ENCODE results near the gene DACH1. TPM values are rescaled to one million over a fixed set of nuclear protein-coding genes. Genes with fewer than 3 reads are reported as not detected.

The DACH1 gene
- total and polyA plus RNA-seq, 2 of the 13 experiments (the other 11 are each of a cell fraction or from before 2014, with no cell fraction given) = not detected

GRCh38 chr13:71491010-71491409 is 376.0 kb downstream of the DACH1 start (continued):
- no peak for TF ChIP-seq GLI4 (CRISPR knock-in tag; IDR thresholded peaks at IDR 0.05; ENCODE audit: borderline replicate concordance)

- in situ Hi-C loops (cut with HindIII; ENCODE audit: extremely low pct_ligation_motif_present, low pct_unique_long_range_greater_than_20kb) (no loop called here), intact Hi-C loops (cut with micrococcal nuclease; ENCODE audit: unreplicated experiment) (no loop called here)
- Histone ChIP-seq H3K79me2 (ENCODE audit: insufficient read depth, low read length) (no peaks in the 10 kb centered on the region), H4K20me1 (ENCODE audit: insufficient read depth, low read length) (no peaks in the 10 kb centered on the region; the same call in 1 of the 2 replicates), H2AFZ (ENCODE audit: low read length) (no peak overlapping the region), H3K4me3 (replicated peaks in 1 of 3; ENCODE audit: insufficient read depth in 1 of 3, low read depth in 2 of 3, low read length in 3 of 3) (no peak overlapping the region), H3K9ac (ENCODE audit: insufficient read depth, low read depth, low read length) (no peak overlapping the region), H3K4me1 (ENCODE audit: insufficient read depth, low read length) (no peaks in the 10 kb centered on the region), H3K9me3 (ENCODE audit: low read length) (no peaks in the 10 kb centered on the region), H3K27ac (ENCODE audit: extremely low read length, insufficient read depth, low read length) (no peak overlapping the region), H3K27me3 (ENCODE audit: control insufficient read depth in 1 of 2, insufficient read depth in 2 of 2, low read length in 2 of 2) (no peaks in the 10 kb centered on the region), H3K4me2 (ENCODE audit: low read depth, low read length) (no peak overlapping the region), H3K36me3 (replicated peaks in 1 of 2; ENCODE audit: control insufficient read depth in 1 of 2, insufficient read depth in 2 of 2, low read length in 2 of 2) (no peaks in the 10 kb centered on the region)
- no TSS peak for BruUV-seq (replicated peaks)
- POLR2A ChIA-PET = no interaction called here
- no peak for DNase-seq (ENCODE audit: low spot score)
- FAIRE-seq = no peak
- ATAC-seq = no peak
- WGBS (ENCODE audit: low lambda C conversion rate) = 9% methylated on average over 3 of the region's 3 CpGs
- CTCF ChIA-PET (ENCODE audit: low intra/inter-chr PET ratio, low total read pairs) = no interaction called here
- TF ChIP-seq ZFP90 (CRISPR knock-in tag; IDR thresholded peaks at IDR 0.05; ENCODE audit: borderline replicate concordance) (no peak), ZNF280D (CRISPR knock-in tag; IDR thresholded peaks at IDR 0.05) (no peak), NCOR1 (IDR thresholded peaks at IDR 0.05; ENCODE audit: borderline replicate concordance, low read length) (no peak)
Observed at GRCh38 chr13:71489041-71489440, 378.0 kb downstream of the DACH1 start.

All from HepG2 (cell line).